G401.6 (cell line): ENCODE results near the gene PIK3R2.

Experiments used
- FAIRE-seq: peaks from 2 replicates; lab custom pipeline; 2012; peaks lifted over from hg19 to GRCh38; lab: Jason Lieb, UNC

PIK3R2 gene

DNA sequence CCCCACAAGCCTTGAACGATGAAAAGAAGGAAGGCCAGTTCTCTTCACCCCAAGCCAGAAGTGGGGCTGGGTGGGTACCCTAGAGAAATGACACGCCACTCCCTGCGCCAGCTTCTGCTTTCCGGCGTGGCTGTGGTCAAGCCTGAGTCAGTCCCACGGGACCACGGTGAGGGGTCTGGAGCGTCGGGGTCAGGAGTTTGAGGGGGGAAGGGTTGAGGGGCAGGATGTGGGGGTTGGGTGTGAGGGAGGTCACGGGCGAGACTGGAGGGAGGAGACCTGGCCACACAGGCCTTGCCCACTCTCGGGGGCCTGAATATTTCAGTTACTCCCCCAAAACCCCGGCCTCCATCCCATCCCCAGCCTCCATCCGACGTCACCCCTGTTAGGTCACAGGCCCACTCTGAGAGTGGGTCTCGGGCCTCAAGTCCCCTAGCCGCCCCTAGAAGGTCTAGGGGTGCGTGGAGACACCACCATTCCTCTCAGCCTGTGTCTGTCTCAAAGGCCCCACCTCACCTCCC, 20.1 kb downstream of the PIK3R2 start:
- no peak for FAIRE-seq

DNA sequence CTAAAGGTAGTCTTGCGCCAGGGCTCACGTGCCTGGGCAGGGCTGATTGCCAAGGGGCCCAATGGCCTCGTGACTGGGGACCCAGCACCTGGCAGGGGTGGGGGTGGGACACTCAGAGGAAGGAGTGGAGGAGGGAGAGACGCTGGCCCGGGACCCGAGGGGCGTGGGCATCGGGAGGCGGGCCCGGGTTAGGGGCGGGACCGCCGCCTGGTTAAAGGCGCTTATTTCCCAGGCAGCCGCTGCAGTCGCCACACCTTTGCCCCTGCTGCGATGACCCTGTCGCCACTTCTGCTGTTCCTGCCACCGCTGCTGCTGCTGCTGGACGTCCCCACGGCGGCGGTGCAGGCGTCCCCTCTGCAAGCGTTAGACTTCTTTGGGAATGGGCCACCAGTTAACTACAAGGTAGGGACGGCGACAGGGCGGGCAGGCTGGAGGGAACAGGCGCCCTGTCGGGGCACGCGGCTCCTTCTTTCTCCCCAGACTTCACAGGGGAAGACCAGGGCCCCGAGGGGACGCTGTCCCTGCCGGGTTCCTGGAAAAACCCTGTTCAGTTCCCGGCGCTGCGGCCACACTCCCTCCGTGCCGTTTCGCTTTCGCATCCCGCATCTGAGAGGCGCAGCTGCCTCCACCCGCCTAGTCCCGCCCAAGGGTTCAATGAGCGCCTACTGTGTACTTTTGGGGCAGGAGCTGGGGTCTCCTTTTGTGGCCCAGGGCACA, 20.8 kb downstream of the PIK3R2 start, which contains the start of gene IFI30:
Gene IFI30, plus strand, starts transcription at position 242 of the 717 bp plus-strand sequence. Its CDS starts 29 bp downstream, at position 271.
- peak; percentile 87 for FAIRE-seq

DNA sequence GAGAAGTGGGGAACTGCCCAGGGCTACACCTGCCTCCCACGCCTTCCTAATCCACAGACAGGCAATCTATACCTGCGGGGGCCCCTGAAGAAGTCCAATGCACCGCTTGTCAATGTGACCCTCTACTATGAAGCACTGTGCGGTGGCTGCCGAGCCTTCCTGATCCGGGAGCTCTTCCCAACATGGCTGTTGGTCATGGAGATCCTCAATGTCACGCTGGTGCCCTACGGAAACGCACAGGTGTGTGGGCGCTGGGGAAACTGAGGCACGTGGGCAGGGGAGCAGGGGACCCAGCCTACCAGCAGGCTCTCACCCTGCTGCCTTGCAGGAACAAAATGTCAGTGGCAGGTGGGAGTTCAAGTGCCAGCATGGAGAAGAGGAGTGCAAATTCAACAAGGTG, 22.0 kb downstream of the PIK3R2 start:
- FAIRE-seq: no peak

DNA sequence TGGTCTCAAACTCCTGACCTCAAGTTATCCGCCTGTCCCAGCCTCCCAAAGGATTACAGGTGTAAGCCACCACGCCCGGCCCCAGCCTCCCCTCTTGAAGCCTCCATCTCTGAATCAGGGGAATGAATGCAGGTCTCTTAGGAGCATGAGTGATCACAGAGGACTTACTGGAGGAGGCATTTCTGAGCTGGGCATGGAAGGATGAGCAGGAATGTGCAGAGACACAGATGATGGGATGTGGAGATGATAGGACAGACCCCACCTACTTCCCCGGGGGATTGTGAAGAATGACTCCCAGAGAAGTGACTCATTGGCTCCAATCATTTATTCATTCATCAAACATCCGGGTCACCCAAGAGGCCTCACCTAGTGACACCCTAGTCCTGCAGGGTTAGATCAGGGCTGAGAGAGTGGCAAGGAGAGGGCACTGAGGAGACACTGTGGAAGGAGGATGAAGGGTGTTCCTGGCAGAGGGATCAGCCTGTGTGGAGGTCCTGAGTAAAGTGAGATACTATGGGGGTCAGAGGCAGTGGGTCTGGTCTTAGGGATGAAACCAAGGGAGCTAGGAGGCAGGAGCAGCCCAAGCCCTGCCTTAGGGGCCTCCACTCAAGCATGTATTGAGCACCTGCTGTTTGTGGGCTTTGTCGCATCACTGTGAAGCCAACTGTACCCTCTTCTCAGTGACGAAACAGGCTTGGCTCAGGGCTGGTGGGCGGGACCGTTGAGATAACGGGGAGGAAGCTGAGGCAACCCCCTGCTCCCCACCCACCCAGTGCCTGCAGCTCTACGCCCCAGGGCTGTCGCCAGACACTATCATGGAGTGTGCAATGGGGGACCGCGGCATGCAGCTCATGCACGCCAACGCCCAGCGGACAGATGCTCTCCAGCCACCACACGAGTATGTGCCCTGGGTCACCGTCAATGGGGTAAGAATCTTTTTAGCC, 23.7 kb downstream of the PIK3R2 start:
- FAIRE-seq: no peak

DNA sequence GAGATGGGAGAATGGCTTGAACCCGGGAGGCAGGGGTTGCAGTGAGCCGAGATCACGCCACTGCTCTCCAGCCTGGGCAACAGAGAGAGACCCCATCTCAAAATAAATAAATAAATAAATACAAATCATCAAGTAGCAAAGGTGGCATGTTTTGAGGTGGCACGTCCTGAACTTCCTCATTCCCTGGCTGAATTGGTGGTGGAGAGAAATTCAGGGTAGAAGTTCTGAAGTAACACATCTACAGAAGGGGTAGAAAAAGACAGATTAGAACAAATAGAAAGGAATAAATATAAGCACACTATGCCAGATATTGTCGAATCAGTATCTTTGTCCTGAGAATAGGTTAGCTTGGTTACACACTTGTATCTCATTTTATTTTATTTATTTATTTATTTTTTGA, 27.0 kb downstream of the PIK3R2 start:
- no peak for FAIRE-seq

DNA sequence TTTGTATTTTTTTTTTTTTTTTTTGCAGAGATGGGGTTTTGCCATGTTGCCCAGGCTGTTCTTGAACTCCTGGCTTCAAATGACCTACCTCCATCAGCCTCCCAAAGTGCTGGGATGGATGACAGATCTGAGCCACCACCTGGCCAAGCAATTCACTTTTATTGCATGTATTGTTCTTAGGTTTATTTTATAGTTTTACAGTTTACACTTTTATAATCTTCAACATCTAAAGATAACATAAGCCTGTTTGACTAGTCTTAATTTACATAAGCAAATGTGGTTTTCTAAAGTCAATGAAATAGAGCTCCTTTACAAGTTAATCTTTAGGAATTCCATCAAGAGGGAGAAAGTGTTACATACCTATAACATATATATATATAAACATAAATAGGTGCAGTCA, 30.6 kb downstream of the PIK3R2 start:
- no peak for FAIRE-seq

DNA sequence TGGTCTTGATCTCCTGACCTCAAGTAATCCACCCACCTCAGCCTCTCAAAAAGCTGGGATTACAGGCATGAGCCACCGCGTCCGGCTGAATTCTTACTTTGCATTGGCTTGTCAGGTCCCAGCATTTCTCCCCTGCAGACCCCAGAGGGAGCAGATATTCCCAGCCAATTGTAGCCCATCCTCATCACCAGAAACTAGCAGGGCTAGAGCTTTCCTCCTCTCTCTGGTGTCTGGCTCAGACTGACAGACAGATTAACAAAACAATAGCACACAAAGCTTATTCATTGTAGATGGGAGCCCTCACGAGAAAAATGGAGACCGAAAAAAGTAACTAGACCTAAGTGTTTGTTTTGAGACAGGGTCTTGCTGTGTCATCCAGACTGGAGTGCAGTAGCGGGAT, 32.6 kb downstream of the PIK3R2 start:
- FAIRE-seq: no peak

DNA sequence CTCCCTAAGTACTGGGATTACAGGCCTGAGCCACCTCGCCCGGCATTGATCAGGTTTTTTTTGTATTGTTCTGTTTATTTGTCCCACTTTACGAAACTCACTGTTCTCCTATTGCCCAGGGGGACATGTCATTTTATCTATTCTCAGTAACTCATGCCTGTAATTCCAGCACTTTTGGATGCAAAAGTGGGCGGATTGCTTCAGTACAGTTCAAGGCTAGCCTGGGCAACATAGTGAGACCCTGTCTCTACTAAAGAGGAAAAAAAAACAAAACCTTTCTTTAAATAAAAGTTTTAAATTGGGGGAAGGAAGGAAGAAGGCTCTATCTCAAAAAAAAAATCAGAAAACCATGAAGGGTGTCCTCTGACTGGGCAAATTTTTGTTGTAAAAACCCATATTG, 37.3 kb downstream of the PIK3R2 start:
- FAIRE-seq: no peak

DNA sequence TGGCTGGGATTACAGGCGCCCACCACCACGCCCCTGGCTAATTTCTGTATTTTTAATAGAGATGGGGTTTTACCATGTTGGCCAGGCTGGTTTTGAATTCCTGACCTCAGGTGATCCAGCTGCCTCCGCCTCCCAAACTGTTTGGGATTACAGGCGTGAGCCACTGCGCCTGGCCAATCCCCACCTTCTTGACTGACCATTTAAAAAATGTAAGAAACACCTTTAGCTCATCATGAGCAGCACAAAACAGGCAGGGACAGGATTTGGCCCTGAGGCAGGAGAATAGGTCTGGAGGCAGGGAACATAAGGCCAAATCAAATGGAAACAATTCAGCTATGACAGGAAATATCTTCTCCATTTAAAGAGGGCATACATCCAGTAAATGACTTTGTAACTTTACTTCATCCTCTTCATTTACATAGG, 38.7 kb downstream of the PIK3R2 start:
- FAIRE-seq: no peak

DNA sequence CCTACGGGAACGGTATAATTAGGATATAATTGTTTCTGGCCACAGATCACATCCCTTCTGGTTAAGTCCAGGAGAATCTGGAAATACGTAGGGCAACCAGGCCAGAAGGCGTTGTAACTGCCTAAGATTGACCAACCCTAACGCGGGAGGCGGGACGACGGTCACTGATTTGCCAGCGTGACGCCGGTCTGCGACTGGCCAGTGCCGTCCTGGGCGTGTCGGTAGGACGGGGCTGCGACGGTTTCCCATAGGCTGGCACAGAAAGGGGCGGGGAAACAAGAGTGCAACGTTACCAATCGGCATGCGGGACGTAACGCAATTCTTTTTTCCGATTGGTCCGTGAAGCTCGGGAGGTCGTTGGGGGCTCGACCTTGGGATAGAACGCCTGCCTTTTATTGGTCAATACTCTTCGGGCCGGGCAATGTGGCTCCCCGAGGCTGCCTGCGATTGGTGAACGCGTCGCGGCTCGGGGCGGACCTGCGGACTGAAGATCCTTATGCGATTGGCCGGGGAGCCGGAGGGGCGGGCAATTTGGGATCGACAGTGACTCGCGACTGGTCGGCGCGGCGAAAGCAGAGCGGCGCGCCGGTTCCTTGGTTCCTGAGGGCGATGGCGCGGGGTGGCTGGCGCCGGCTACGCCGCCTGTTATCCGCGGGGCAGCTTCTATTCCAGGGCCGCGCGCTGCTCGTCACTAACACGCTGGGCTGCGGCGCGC, 39.9 kb downstream of the PIK3R2 start, which contains the start of gene MPV17L2:
Gene MPV17L2, plus strand, starts transcription at position 546 of the 715 bp plus-strand sequence. Its CDS starts 64 bp downstream, at position 610.
- peak; percentile 100 for FAIRE-seq

DNA sequence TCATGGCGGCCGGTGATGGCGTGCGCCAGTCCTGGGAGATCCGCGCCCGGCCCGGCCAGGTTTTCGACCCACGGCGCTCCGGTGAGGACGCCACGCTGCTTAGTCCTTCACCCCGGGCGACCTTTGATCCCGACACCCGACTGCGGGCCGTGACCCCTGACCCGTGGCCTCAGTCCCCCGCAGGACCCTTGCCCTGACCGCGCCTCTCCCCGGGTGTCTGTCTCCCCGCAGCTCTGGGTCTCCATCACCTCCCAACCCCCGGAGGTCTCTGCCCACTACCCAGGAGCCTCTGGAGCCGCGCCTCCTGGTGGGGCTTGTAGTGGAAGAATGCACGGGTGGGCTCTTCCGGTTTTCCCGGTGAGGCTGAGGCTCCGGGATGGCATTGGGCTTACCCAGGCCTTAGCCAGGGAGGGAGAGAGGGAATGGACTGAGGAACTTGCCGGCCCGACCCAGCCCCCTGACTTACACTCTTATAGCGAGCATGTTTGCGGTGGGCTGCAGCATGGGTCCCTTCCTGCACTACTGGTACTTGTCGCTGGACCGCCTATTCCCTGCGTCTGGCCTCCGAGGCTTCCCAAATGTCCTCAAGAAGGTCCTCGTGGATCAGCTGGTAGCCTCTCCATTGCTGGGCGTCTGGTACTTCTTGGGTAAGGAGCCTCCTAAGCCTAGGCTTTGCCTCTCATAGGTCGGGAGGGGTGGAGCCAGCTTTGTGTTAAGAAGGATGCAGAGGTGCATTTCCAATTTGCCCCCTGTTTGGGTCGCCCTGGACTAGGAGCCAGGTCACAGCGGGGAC, 40.6 kb downstream of the PIK3R2 start:
- FAIRE-seq: no peak

DNA sequence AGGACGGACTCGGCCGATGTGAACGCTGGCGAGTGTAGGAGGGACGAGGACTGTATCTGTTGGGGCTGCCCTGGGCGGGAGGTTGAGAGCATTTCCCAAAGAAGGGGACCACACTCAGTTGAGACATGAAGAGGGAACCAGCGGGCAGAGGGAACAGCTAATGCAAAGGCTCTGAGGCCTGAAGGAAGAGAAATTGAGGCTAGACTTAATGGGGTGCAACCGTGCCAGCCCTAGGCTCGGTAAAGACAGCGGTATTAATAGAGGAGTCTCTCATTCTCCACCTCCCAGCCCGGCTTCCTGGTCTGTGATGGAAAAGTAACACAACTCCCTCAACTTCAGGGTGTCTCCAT, 41.2 kb downstream of the PIK3R2 start:
- FAIRE-seq: no peak

DNA sequence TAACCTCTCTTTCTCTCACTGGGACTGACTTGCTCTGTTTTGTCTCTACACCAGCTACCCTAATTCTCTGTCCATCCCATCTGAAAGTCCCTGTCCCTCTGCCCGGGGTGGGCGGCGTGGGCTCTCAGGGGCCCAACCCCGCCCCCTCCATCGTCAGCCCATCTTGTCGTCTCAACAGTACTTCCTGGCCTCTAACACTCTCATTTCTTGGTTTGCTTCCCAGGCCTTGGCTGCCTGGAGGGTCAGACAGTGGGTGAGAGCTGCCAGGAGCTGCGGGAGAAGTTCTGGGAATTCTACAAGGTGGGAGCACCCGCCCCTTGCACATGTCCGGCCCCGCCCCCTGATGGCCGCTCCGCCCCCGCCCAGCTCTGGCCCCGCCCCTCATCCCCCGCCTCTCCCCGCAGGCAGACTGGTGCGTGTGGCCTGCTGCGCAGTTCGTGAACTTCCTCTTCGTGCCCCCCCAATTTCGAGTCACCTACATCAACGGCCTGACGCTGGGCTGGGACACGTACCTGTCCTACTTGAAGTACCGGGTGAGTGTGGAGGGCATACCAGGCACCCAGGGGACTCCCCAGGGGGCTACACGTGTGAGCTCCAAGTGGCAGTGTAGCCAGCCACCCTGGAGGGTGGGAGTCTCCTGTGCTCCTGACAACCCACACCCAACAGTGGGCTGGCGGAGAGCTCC, 41.7 kb downstream of the PIK3R2 start:
- no peak for FAIRE-seq

DNA sequence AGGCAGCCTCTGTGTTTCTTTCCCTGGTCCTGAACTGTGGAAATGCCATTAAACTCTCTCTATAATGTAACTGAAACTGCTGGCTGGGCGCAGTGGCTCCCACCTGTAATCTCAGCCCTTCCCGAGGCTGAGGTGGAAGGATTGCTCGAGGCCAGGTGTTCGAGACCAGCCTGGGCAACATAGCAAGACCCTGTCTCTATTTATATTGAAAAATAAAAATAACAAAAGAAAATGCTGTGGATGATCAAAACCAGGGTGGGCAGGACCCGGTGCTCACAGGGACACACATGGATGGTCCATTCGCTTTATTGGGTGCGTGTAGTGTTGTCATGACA, 43.5 kb downstream of the PIK3R2 start:
- FAIRE-seq: no peak

DNA sequence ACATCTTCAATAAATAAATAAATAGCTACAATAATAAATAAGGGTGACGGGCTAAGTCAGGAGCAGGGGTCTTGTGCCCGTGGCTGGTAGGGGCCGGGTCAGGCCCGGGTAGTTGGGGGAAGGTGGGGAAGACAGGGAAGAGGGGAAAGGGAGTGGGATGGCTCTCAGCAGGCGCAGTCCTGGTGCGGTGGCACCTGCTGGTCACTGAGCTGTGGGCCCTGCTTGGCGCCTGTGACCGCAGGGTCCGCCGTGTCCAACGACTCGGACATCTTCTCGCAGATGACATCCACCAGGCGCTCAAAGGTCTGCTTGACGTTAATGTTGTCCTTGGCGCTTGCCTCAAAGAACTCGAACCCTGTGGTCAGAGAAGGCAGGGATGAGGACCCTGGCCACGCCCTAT, 44.3 kb downstream of the PIK3R2 start:
- FAIRE-seq: no peak

DNA sequence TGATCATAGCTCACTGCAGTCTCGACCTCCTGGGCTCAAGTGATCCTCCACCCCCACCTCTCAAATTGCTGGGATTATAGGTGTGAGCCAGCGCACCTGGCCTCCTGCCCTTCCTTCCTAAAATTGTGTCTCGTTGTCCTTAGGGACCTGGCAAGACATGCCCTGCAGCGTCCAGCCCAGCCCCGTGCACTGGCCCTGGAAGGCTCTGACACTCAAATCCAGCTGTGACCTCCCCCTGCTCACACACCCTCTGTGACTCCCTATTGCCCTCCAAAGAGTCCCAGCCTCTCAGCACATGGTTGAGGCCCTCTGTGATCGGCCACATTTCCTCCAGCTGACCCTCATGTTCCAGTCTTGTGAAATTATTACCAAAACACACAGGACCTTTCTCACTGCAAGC, 45.0 kb downstream of the PIK3R2 start:
- no peak for FAIRE-seq

DNA sequence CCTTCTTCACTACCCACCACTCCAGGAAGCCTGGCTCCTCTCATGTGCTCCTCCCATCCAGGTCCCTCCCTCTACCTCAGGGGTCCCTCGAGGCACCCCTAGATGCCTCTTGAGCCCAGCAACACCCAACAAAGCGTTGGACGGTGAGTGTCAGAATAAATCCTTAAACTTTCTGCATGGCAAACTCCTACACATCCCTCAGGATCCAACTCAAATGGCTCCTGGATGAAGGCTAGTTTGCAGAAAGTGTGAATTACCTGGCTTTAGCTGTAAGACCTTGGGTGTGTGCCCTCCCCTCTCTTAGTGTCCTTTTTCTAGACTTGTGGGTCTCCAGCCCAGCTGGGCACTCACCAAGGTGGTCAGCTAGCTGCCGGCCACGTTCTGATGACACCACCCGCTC, 45.4 kb downstream of the PIK3R2 start:
- FAIRE-seq: no peak

DNA sequence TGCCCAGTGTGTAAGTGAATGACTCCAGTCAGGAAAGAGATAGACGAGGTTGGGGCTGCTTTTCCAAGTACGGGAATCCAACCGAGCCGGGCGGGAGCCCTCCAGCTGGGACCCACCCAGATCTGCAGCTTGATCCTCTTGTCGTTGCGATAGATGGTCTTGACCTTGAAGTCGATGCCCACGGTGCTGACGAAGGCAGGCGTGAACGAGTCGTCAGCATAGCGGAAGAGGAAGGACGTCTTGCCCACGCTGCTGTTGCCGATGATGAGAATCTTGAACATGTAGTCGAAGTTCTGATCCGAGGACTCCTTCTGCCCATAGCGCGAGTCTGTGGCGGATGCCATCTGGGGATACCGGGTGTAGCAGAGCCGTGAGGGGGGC, 49.4 kb downstream of the PIK3R2 start:
- FAIRE-seq: no peak

DNA sequence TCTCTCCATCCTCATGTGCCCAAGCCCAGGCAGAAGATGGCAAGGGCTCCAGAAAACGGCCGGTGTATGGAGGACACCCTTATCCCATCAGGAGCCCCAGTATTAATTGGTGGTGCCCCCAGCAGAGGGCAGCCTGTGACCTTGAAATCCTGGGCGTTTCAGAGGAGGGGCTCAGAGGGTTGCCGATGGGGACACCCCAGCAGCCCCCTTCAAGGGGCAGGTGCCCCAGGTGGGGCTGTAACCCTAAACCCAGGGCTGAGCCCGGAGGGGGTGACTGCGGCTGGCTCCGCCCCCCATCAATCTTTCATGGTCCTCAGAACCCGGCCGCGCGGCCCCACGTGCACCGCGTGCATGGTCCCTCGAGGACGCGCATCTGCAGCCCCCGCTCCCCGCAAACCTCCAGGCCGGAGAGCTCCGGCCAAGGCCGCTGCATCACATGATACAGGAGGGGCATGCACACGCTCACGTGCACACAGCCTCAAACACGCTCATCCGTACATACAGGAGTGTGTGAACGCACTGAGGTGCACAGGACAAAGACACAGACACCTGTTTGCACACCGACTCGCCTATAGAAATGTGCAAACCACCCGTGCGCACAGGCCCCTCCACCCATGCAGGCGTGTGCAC, 49.9 kb downstream of the PIK3R2 start:
- FAIRE-seq: no peak

DNA sequence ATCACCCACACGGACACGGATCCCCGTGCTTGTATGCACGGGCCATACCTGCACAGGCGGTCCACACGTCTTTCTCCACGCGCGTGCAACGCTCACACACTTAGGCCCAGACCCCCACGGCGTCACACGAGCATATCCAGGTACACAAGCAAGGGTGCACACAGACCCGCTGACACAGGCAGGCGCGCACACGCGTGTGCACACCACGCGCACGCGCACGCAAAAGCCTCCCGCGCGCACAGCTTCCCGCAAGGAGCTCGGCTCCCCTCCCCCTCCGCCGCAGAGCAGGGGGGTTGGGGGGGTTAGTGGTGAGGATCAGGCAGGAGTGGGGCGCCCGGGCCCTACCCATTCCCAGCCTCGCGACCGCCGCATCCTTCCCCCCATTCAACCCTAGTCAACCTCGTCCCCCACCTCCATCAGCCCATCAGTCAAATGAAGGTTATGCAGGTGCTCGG, 50.5 kb downstream of the PIK3R2 start:
- FAIRE-seq: no peak
